Smooth muscle cell (in vitro differentiated cells): ENCODE measurements around the gene MICAL3. TPM values are rescaled to one million over a fixed set of nuclear protein-coding genes. Genes with fewer than 3 reads are reported as not detected.

Experiments used
- DNase-seq: peaks from one replicate; lab custom pipeline; 2025; ENCODE audit not compliant: unreplicated experiment; lab: John Stamatoyannopoulos, UW
- H2AFZ ChIP-seq: fragments of 200-600 bp; sonication (generic); 2 replicates; pipeline ENCODE4 v1.6.0; 2016; ENCODE audit warnings: antibody characterized with exemption, low read depth, mild to moderate bottlenecking
- H3F3A ChIP-seq: fragments of 200-600 bp; sonication (generic); 2 replicates; pipeline ENCODE4 v1.6.0; 2017; ENCODE audit warnings: antibody characterized with exemption, low read depth
- H3K27ac ChIP-seq: fragments of 200-600 bp; sonication (generic); 2 replicates; pipeline ENCODE4 v1.5.1; 2016; ENCODE audit warnings: low read depth, mild to moderate bottlenecking
- H3K27me3 ChIP-seq: fragments of 200-600 bp; sonication (generic); 2 replicates; pipeline ENCODE4 v1.6.1; 2016; ENCODE audit warnings: low read depth, mild to moderate bottlenecking
- H3K36me3 ChIP-seq: fragments of 200-600 bp; sonication (generic); 2 replicates; pipeline ENCODE4 v1.5.1; 2016; ENCODE audit warnings: low read depth
- H3K4me1 ChIP-seq: fragments of 200-600 bp; sonication (generic); 2 replicates; pipeline ENCODE4 v1.5.1; 2016; ENCODE audit warnings: low read depth
- H3K4me2 ChIP-seq: fragments of 200-600 bp; sonication (generic); 2 replicates; pipeline ENCODE4 v1.6.0; 2016; ENCODE audit warnings: mild to moderate bottlenecking
- H3K4me3 ChIP-seq: fragments of 200-600 bp; sonication (generic); 2 replicates; pipeline ENCODE4 v1.5.1; 2016; ENCODE audit warnings: mild to moderate bottlenecking
- H3K79me2 ChIP-seq: fragments of 200-600 bp; sonication (generic); 2 replicates; pipeline ENCODE4 v1.6.0; 2016; ENCODE audit warnings: low read depth, mild to moderate bottlenecking
- H3K9ac ChIP-seq: fragments of 200-600 bp; sonication (generic); 2 replicates; pipeline ENCODE4 v1.6.0; 2016; ENCODE audit warnings: low read depth
- H3K9me3 ChIP-seq: fragments of 200-600 bp; sonication (generic); replicated peaks from 2 replicates; pipeline ENCODE4 v1.5.1; 2016; ENCODE audit warnings: low read depth
- H4K20me1 ChIP-seq: fragments of 200-600 bp; sonication (generic); 2 replicates; pipeline ENCODE4 v1.6.0; 2016; ENCODE audit warnings: low read depth
- CTCF ChIP-seq: fragments of 200-600 bp; sonication (generic); IDR thresholded peaks from 2 replicates; pipeline ENCODE4 v1.5.1; 2017; ENCODE audit warnings: borderline replicate concordance, mild to moderate bottlenecking, antibody characterized with exemption; ENCODE audit not compliant: insufficient read depth, poor library complexity, severe bottlenecking
- WGBS: methylation state at CpG from one replicate; pipeline ENCODE4 v1.1.7; 2016; ENCODE audit warnings: low lambda C conversion rate; 5-methylcytosine and 5-hydroxymethylcytosine counted together
- polyA plus RNA-seq: library from polyadenylated mRNA; unstranded; fragments of >200 nt; fragmentation: Nextera tagmentation; extraction: Ambion mirVana; gene quantifications from 2 replicates; pipeline ENCODE4 v1.2.1, GENCODE V29; 2016
- total RNA-seq: library from RNA; depleted of rRNA; stranded (reverse); fragments of >200 nt; gene quantifications from 2 replicates; pipeline ENCODE4 v1.2.3, GENCODE V29; 2014

MICAL3 gene
- total and polyA plus RNA-seq, 2 experiments from 2014 or later, result 3.1 to 28.6 TPM

GRCh38 chr22:17978027-17978426 is 46.3 kb downstream of the MICAL3 start:
- Histone ChIP-seq H2AFZ (no peak overlapping the region), H4K20me1 (peaks cover 49% of the 10 kb centered on the region), H3F3A (peaks cover 9% of the 10 kb centered on the region), H3K9me3 (no peaks in the 10 kb centered on the region), H3K4me1 (peaks cover 13% of the 10 kb centered on the region), H3K36me3 (no peaks in the 10 kb centered on the region), H3K4me2 (no peak overlapping the region), H3K79me2 (peaks cover 88% of the 10 kb centered on the region), H3K4me3 (no peak overlapping the region), H3K27ac (no peak overlapping the region), H3K27me3 (no peaks in the 10 kb centered on the region), H3K9ac (no peak overlapping the region)
- DNase-seq, result no peak
- no peak for TF ChIP-seq CTCF

- Histone ChIP-seq H3K27ac (no peak overlapping the region), H4K20me1 (peaks cover 45% of the 10 kb centered on the region), H3K27me3 (no peaks in the 10 kb centered on the region), H3K4me3 (no peak overlapping the region), H3K79me2 (peaks cover 87% of the 10 kb centered on the region), H3K9ac (no peak overlapping the region), H2AFZ (no peak overlapping the region), H3K4me1 (peaks cover 20% of the 10 kb centered on the region), H3K36me3 (no peaks in the 10 kb centered on the region), H3K9me3 (no peaks in the 10 kb centered on the region), H3F3A (peaks cover 9% of the 10 kb centered on the region), H3K4me2 (no peak overlapping the region)
- no peak for TF ChIP-seq CTCF
- no peak for DNase-seq
- WGBS, result 100% methylated on average over 2 of the region's 2 CpGs
These were observed 47.0 kb downstream of the MICAL3 start for GRCh38 chr22:17977371-17977770.

GRCh38 chr22:17976121-17976520 is 48.2 kb downstream of the MICAL3 start:
- Histone ChIP-seq H3K4me2 (no peak overlapping the region), H3K27me3 (no peaks in the 10 kb centered on the region), H3K27ac (no peak overlapping the region), H3K79me2 (peaks cover 87% of the 10 kb centered on the region), H3K4me3 (no peak overlapping the region), H3K36me3 (no peaks in the 10 kb centered on the region), H3K9ac (no peak overlapping the region), H2AFZ (no peak overlapping the region), H3F3A (peaks cover 9% of the 10 kb centered on the region), H4K20me1 (peaks cover 48% of the 10 kb centered on the region), H3K9me3 (no peaks in the 10 kb centered on the region), H3K4me1 (peaks cover 25% of the 10 kb centered on the region)
- no peak for DNase-seq
- WGBS, result 60% methylated on average over 3 of the region's 3 CpGs
- no peak for TF ChIP-seq CTCF

GRCh38 chr22:17974703-17975372 is 49.5 kb downstream of the MICAL3 start:
- Histone ChIP-seq H3K27ac (no peak overlapping the region), H3F3A (peaks cover 8% of the 10 kb centered on the region), H3K36me3 (no peaks in the 10 kb centered on the region), H3K9me3 (no peaks in the 10 kb centered on the region), H2AFZ (no peak overlapping the region), H3K4me2 (no peak overlapping the region), H3K27me3 (no peaks in the 10 kb centered on the region), H4K20me1 (peaks cover 37% of the 10 kb centered on the region), H3K9ac (no peak overlapping the region), H3K79me2 (peaks cover 87% of the 10 kb centered on the region), H3K4me1 (peaks cover 14% of the 10 kb centered on the region), H3K4me3 (no peak overlapping the region)
- DNase-seq, result no peak
- WGBS, result 94% methylated on average over 8 of the region's 8 CpGs
- TF ChIP-seq CTCF, result no peak
